Inferior parietal cortex (tissue), 1 donor: Measurements from ENCODE around the gene CREB1.

Experiments
- DNase-seq: peaks from one replicate; pipeline ENCODE4 v3.0.0-alpha.2; 2016; ENCODE audit errors: extremely low spot score

CREB1 gene

DNA sequence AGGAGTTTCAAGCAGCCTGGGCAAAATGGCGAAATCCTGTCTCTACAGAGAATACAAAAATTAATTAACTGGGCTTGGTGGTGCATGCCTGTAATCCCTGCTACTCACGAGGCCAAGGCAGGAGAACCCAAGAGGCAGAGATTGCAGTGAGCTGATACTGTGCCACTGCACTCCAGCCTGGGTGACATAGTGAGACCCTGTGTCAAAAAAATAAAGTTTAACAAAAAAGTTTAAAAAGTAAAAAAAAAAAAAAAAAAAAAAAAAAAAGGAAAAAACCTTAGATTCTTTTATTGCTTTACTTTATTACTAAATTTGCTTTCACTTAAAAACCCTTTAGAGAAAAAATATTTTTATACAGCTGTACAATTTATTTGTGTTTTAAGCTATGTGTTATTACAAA is 10.7 kb downstream of the CREB1 start:
- DNase-seq = no peak

DNA sequence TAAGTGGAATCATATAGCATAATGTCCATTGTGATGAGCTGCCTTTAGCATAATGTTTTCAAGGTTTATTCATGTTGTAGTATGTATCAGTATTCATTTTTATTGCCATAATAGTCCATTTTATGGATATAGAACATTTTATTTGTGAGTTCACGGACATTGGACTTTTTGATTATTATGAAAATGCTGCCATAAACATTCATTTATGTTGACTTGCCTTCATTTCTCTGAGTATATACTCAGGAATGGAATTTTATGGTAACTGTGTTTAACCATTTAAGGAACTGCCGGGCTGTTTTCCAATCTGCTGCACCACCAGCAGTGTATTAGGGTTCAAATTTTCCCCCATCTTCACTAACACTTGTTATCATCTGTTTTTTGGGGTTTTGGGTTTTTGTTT is 12.2 kb downstream of the CREB1 start:
- DNase-seq = no peak

DNA sequence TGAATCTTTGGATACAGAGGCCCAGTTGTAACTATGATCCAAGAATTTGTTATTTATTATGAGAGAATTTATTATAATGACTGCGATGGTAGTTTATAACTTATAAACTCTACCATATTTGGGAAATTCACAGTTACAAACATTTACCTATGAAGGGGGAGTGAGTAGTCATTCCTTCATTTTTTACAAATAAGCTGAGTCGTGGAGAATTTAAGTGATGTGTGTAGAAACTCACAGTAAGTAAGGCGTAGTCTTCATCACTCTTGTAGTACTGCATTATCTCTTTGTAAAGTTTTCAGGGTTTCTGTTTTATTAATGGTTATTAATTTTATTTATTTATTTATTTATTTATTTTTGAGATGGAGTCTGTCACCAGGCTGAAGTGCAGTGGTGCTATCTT is 13.5 kb downstream of the CREB1 start:
- DNase-seq = no peak

DNA sequence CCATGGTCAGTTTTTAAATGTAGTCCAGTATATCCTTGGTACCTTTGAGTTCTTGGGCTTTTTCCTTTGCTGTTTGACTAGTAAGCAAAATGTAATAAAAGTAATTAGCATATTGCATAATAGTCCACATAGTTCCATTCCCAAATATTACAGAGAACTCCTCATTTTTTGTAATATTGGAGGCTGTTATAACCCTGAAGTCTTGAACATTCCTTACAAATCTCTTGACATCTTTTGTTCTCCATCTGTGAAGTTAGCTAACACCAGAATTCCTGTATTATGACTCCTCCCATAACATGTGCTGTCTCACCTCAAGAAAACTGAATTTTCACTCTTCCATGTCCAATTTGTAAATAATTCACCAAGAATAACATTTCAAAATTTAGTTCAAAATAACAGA is 17.1 kb downstream of the CREB1 start:
- DNase-seq = no peak

DNA sequence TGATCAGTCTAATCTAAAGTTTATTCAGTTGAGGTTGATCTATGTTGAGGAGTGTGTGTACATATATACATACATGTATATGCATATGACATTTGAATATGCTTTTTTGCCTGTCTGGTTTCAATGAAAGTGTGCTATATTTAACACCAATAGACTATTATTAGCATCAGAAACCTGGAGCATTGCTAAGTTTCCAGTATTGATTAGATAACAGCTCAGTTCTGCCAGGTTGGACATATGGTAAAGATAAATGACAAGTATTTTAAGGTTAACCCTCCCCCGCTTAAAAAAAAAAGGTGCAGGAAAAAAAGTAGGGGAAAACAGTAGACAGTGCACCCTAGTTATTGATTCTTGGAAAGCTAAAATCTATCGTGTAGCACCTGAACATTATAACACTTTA is 19.4 kb downstream of the CREB1 start:
- no peak for DNase-seq

DNA sequence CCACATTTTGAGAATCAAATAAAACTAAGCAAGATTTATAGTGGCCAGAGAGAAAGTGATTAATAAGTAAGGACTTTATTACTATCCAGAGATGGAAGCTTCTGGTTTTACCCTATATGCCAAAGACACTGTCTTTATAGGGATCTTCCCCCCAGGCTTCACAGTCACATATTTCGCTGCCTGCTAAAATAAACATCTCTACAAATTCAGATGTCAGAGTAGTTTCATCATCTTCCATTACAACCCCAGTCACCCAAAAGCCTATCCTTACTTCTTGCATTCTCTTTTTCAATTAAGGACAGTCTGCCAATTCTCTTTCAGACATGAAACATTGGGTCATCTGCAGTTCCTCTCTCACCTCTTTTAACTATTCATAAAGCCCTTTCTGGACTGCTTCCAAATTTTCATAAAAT is 28.3 kb downstream of the CREB1 start:
- DNase-seq = no peak

DNA sequence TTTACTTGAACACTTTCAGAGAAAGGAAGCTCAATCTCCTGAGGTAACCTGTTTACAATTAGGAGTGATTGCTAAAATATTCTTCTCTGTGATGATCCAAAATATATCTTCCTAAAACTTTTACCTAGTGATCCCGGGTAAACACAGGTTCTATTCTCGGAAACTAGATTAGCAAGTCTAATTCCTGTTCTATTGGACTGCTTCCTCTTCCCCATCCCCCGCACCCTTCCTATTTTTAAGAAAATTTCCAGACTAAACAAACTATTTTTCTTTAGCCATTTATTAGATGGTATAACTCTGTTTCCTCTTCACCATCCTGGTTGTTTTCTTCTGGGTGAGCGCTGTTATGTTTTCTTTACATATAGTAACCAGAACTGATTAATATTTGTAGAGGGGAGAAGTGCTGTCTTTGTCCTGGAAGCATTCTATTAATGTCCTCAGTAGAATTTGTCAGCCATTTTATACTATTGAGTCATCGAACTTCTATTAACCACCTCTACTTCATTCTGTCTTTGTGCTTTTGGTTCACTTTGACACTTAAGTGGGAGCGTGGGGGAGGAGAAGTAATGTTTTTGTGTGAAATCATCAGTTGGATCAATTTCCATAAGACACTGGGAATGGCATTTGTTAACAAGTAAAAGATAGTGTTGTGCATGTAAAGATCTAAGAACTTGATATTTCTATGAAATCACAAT is 31.8 kb downstream of the CREB1 start:
- no peak for DNase-seq

DNA sequence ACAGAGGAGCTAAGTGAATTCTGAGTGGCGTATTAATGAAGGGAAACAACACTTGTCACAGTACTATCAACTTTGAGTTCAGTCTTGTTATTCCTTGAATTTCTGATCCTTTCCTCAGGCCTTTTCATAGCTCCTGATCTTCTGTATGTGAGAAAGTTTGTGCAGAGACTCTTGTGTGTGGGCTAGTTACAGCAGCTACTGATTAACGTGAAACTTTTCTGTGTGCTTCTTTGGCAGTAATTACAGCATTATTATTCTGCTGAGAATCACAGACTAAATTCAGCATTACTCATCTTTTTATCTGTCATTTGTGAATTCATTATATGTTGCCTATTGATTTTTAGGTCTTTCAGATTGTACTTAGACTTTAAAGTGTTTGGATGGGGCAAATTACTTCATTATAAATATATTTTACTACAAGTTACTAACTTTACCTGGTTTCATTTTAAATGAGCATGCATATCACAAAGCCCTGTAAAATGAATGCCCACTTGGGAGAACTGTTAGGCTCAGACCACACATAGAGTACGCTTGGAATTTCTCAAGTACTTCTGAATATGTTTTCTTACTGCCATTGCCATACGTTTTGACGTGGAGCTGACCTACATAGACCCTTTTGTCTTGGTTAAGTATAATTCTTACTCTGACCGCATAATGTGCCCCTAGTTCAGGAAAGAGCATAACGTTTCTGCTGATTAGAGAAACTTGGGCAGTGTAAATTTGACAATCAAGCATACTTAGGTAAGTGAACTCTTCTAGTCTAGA is 36.2 kb downstream of the CREB1 start:
- no peak for DNase-seq

DNA sequence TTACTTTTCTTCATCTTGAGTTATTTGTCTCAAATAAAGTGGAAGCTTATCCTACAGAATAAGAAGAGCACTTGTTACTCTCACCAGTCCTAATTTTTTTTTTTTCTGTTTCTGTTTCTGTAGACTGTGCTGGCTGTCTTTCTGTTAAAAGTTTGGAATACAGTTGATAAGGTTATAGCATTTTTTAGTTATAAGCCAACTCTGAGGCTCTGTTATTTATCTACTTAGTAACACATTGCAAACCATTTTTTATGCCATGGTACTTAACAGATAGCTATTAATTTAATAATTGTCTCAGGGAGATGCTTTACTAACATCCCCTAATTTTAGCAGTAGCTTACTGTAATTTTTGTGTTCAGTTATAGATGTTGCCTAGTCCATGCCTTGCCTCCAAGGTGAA is 37.9 kb downstream of the CREB1 start:
- no peak for DNase-seq

DNA sequence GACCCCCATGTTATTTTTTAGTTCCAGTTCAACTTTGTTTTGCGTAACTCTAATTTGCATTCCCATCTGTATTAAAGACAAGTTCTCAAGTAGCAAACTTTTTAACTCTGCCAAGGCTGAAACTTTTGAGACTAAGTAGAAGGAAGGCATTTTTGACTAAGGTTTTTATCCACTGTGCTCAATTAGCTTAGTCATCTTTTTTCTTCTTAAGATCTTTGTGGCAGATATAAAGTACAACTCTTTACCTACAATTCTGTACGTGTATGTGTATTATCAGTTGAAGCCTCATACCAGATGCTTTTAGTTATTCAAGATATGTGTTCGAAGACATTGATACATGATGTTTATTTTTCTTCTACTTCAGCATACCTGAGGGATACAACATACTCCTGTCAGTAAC is 41.6 kb downstream of the CREB1 start:
- no peak for DNase-seq

DNA sequence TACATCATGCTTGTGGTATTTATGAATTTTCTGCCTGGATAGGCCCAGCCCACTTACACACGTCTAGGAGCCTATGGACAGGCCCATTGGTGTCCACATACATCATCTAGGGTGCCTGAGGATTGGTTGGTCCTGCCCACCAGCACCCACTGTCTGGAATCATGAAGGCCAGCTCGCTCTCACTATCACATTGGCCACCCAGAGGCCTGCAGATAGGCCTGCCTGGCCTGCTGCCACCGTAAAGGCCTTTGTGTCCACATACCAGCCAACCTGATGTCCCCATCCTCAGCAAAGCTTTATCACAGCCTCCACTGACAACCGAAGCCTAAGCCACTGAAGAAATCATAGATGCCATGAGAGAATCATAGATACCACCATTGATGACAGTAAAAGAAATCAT is 55.2 kb downstream of the CREB1 start:
- DNase-seq = no peak

DNA sequence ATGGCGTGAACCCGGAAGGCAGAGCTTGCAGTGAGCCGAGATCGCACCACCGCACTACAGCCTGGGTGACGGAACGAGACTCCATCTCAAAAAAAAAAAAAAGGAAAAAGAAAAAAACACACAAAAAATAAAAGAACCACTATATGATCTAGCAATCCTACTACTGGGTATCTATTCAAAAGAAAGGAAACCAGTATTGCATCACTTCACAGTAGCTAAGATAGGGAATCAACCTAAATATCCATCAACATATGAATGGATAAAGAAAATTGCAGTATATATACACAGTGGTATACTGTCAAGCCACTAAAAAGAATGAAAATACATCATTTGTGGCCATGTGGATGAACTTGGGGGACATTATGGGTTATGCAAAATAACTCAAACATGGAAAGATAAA is 57.5 kb downstream of the CREB1 start:
- no peak for DNase-seq

DNA sequence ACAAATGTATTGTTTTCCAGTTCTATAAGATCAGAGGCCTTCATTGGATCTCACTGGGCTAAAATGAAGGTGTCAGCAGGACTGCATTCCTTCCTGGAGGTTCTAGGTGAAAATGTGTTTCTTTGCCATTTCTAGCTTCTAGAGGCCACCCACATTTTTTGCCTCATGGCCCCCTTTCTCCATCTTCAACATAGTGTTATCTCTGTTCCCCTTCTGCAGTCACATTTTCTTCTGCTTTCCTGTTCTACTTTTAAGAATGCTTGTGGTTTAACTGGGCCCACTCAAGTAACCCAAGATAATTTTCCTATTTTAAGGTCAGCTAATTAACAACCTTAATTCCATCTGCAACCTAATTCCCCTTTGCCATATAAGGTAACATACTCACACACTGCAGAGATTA is 59.4 kb downstream of the CREB1 start:
- DNase-seq = no peak

DNA sequence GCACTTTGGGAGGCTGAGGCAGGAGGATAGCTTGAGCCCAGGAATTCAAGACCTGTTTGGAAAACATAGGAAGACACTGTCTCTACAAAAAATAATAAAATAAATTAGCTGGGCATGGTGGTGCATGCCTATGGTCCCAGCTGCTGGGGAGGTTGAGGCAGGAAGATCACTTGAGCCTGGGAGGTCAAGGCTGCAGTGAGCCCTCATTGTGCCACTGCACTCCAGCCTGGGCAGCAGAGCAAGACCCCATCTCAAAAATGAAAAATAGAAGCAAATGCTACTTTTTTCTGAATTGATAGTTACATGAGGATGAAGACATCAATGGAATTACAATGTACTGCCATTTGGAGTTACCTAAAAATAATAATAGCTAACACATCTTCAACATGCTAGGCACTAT is 63.5 kb downstream of the CREB1 start:
- no peak for DNase-seq

DNA sequence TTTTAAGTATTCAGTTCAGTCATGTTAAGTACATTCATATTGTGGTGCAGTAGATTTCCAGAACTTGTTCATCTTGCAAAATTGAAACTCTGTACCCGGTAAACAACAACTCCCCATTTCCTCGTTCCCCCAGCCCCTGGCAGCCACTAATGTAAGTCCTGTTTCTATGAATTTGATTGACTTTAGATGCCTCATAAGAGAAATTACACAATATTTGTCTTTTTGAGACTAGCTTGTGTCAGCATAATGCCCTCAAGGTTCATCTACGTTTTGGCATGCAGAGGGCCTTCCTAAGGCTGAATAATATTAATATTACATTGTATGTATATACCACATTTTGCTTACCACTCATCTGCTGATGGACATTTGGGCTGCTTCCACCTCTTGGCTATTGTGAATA is 64.5 kb downstream of the CREB1 start:
- DNase-seq = no peak

DNA sequence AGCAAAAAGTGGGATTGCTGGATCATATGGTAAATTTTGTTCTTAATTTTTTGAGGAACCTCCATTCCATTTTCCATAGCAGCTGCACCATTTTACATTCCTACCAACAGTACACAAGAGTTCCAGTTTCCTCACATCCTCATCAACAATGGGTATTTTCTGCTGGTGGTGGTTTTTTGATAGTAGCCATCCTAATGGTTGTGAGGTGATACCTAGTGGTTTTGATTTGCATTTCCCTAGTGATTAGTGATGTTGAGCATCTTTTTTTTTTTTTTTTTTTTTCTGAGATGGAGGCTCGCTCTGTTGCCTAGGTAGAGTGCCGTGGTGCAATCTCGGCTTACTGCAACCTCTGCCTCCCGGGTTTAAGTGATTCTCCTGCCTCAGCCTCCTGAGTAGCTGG is 65.0 kb downstream of the CREB1 start:
- DNase-seq = no peak

DNA sequence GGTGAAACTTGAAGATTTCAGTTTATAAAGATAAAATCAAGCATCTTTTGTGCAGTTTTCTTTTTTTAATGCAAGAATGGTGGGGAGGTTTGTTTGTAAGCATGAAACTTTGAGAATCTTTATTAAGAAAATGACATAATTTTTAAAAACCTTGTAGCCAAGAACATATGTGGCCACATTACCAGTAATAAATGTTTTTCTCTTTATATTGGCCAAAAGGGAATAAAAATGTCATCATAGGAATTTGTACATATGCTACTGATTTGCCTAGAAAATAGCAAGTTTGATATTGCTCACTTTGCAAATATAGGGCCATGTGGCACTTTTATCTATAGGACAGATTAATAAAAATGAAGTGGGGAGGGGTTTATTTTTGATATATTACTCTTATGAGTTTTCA is 69.9 kb downstream of the CREB1 start:
- DNase-seq = no peak

DNA sequence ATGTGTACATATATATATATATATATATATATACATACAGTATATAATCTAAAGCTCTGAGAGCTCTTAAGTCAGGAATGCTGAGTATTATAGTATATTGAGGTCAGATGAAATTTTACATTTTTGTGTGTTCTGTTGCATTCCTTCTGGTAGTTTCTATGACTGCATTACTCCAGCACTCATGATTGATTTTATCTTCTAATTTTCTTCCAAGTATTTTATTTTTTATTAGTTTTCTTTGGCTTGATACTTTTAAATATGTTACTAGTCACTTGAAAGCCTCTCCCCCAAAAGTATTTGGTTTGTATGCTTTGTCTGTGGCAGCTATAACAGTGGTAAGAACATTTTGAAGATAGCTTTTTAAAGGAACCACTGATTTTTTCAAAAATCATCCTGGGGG is 70.5 kb downstream of the CREB1 start:
- no peak for DNase-seq

DNA sequence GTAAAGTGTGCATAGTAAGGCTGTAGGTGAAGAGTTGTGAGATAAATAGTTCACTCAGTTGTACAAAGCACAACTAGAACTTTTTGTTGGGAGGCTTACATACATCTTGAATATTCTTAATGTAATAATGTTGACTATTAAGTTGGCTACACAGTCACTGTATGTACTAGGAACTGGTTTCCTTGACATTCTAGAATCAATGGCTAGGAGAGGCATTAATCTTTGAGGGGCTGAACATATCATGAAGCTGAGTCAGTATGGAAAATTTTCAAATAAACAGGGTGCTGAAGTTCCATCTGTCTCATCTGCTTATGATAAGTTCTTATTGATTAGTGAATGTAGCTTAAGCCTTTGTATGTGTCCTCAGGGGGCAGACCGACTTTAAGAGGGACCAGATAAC is 72.0 kb downstream of the CREB1 start:
- DNase-seq = no peak

DNA sequence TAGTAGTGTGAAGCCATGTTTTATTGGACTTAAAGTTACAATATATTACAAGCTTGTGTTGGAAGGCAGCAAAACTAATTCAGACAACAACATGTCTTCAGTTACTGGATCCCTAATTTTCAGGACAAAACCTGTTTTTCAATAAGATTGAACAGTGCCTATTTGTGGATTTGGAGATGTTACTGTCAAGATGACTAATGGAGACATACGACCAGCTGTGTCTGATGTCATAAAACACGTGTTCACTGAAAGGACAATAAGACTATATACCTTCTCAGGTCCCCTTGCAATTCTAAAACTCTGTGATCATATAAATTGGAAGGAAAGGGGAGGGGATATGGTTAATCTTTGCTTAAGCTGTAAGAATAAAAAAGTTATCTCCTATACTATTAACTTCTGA is 73.7 kb downstream of the CREB1 start:
- DNase-seq = no peak

DNA sequence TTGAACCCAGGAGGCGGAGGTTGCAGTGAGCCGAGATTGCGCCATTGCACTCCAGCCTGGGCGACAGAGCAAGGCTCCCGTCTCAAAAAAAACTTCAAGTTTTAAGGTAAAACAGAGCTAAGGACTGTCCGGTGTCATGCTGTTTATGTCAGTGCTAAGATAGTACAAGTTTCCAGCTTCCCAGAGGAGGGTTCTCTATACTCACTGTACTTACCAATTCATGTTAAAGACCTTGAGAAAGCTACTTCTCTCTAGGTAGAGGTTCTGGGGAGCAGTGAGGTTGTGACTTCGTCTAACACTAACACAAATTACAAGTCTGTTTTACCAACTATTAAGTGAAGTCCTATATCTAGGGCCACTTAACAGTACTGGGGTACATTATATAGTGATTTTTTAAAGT is 76.6 kb downstream of the CREB1 start:
- no peak for DNase-seq

DNA sequence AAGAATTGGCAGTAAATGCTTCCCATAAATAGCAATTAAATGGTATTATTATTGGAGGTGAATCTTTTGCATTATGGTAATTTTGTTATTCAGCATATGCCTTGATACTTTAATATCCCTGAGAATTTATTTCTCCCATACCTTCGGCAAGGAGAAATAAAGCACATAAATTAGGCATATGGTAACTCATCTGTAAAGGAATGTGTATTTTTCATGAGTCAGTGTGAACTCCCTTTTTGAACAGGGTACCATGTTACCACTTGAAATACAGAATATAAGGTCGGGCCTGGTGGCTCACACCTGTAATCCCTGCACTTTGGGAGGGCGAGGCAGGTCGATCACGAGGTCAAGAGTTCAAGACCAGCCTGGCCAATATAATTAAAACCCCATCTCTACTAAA is 77.1 kb downstream of the CREB1 start:
- DNase-seq = no peak

DNA sequence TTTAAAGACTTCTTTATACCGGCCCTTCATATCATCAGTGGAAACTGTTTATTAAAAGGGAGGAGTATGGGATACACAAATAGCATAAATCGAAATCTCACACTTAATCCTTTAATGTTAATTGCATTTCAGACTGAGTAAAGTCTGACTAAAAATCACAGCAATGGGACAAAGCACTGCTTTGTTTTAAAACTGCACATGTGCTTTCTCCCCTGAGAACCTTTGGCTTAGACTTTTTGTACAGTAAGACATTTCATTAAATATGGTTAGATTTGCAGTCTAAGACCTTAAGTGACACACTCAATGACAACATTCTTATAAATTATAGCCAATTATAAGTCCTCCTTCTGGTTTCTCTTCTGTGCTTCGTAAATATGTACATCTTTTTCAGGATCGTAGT is 83.0 kb downstream of the CREB1 start:
- no peak for DNase-seq

DNA sequence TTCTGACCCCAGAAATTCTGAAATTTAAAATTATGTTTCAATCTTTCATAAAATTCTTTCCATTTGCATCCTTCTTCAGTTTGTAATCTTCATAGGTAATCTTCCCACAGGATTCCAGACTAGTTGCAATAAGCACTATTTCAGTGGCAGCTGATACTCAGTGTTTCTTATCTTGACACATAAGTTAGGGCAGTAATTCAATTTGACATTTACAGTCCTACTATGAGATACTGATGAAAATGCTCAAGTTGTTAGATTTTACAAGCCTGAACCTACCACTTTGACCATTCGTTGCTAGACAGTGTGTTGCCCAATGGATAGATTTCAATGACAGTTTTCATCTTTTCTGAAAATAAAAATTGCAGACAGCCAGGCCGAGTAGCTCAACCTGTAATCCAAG is 85.1 kb downstream of the CREB1 start:
- no peak for DNase-seq
